Measurements from ENCODE around the gene MAB21L2.

DNA sequence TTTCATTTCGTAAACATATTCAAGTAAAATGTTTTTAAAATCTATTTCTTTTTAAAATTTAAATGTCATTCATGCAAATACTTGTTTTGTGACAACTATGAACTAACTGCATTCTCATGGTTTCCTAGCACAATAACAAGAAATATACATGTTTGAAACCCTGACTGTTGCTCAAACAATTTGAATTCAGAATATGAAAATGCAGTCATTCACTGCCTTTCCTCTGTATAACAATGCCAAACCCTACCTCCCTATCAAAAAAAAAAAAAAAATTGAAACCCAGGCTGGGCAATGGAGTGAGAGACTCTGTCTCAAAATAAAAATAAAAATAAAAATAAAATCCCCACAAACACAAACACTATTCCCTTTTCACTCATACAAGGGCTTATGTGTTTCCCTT is 42.1 kb downstream of the MAB21L2 start:
- TF ChIP-seq POLR2AphosphoS5 (IDR thresholded peaks at IDR 0.05; ENCODE audit: low read depth) (no peak), CTCF (IDR thresholded peaks at IDR 0.05; ENCODE audit: insufficient read depth, low read length) (no peak)
- TF ChIP-seq, protein P1, sequence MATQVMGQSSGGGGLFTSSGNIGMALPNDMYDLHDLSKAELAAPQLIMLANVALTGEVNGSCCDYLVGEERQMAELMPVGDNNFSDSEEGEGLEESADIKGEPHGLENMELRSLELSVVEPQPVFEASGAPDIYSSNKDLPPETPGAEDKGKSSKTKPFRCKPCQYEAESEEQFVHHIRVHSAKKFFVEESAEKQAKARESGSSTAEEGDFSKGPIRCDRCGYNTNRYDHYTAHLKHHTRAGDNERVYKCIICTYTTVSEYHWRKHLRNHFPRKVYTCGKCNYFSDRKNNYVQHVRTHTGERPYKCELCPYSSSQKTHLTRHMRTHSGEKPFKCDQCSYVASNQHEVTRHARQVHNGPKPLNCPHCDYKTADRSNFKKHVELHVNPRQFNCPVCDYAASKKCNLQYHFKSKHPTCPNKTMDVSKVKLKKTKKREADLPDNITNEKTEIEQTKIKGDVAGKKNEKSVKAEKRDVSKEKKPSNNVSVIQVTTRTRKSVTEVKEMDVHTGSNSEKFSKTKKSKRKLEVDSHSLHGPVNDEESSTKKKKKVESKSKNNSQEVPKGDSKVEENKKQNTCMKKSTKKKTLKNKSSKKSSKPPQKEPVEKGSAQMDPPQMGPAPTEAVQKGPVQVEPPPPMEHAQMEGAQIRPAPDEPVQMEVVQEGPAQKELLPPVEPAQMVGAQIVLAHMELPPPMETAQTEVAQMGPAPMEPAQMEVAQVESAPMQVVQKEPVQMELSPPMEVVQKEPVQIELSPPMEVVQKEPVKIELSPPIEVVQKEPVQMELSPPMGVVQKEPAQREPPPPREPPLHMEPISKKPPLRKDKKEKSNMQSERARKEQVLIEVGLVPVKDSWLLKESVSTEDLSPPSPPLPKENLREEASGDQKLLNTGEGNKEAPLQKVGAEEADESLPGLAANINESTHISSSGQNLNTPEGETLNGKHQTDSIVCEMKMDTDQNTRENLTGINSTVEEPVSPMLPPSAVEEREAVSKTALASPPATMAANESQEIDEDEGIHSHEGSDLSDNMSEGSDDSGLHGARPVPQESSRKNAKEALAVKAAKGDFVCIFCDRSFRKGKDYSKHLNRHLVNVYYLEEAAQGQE (IDR thresholded peaks at IDR 0.05; ENCODE audit: insufficient replicate concordance, low read depth) = no peak
